Nephron progenitor cell (in vitro differentiated cells): ENCODE data around the gene VSX1.

Experiments used
- DNase-seq: peaks from one replicate; pipeline ENCODE4 v3.0.0; 2021
- H3K27ac Mint-ChIP-seq: 2 replicates; pipeline ENCODE4 v1.8.0; 2021; ENCODE audit warnings: mild to moderate bottlenecking, moderate library complexity, mixed read lengths
- H3K27me3 Mint-ChIP-seq: 2 replicates; pipeline ENCODE4 v1.8.0; 2021; ENCODE audit warnings: mild to moderate bottlenecking, low read depth, mixed read lengths; ENCODE audit not compliant: poor library complexity
- H3K36me3 Mint-ChIP-seq: 2 replicates; pipeline ENCODE4 v1.8.0; 2021; ENCODE audit warnings: low read depth, mixed read lengths
- H3K4me1 Mint-ChIP-seq: 2 replicates; pipeline ENCODE4 v1.8.0; 2021; ENCODE audit warnings: mixed read lengths
- H3K4me3 Mint-ChIP-seq: 2 replicates; pipeline ENCODE4 v1.8.0; 2021; ENCODE audit warnings: mild to moderate bottlenecking, moderate library complexity, mixed read lengths
- H3K9me3 Mint-ChIP-seq: 2 replicates; pipeline ENCODE4 v1.8.0; 2021; ENCODE audit warnings: mild to moderate bottlenecking, moderate library complexity, mixed read lengths
- TF ChIP-seq, protein P1 (sequence below): fragments of 200-600 bp; sonication (generic); IDR thresholded peaks from 2 replicates; pipeline ENCODE4 v1.5.0; 2021; ENCODE audit warnings: antibody characterized with exemption

Gene VSX1

DNA sequence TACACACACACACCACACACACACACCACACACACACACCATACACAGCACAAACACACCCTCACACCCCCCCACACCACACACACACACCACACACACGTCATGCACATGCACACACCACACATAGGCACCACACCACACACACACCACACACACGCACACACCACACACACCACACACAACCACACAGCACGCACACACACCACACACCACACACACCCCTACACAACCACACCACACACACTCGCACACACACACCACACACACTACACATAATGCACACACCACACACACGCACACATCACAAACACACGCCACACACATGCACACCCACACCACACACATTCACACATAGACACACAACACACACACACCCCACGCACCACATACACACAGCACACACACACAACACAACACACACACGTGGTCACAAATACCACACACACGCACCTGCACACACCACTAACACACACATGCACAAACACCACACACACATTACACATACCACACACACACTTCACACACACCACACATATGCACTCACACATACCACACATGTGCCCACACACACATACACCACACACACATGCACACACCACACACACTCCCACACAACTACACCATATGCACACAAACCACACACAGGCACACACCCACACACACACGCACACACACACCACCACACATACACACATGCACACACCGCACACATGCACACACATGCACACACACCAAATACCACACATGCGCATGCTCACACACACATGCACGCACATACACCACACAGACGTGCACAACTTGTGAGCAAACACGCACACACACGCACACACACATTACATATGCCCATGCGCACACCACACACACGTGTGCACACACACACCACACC lies 14.6 kb downstream of the VSX1 start:
- no peak overlapping the region for H3K4me3 Mint-ChIP-seq
- no peaks in the 10 kb centered on the region for H3K9me3 Mint-ChIP-seq
- H3K27me3 Mint-ChIP-seq, result peaks cover 46% of the 10 kb centered on the region
- TF ChIP-seq, protein P1, sequence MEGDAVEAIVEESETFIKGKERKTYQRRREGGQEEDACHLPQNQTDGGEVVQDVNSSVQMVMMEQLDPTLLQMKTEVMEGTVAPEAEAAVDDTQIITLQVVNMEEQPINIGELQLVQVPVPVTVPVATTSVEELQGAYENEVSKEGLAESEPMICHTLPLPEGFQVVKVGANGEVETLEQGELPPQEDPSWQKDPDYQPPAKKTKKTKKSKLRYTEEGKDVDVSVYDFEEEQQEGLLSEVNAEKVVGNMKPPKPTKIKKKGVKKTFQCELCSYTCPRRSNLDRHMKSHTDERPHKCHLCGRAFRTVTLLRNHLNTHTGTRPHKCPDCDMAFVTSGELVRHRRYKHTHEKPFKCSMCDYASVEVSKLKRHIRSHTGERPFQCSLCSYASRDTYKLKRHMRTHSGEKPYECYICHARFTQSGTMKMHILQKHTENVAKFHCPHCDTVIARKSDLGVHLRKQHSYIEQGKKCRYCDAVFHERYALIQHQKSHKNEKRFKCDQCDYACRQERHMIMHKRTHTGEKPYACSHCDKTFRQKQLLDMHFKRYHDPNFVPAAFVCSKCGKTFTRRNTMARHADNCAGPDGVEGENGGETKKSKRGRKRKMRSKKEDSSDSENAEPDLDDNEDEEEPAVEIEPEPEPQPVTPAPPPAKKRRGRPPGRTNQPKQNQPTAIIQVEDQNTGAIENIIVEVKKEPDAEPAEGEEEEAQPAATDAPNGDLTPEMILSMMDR, result no peak
- H3K36me3 Mint-ChIP-seq, result no peaks in the 10 kb centered on the region
- H3K4me1 Mint-ChIP-seq, result no peaks in the 10 kb centered on the region
- DNase-seq, result no peak
- H3K27ac Mint-ChIP-seq, result no peak overlapping the region

GRCh38 chr20:25066386-25066785 lies 15.6 kb downstream of the VSX1 start:
- H3K27ac Mint-ChIP-seq, result no peak overlapping the region
- no peaks in the 10 kb centered on the region for H3K36me3 Mint-ChIP-seq
- no peaks in the 10 kb centered on the region for H3K9me3 Mint-ChIP-seq
- TF ChIP-seq, protein P1, result no peak
- no peaks in the 10 kb centered on the region for H3K4me1 Mint-ChIP-seq
- DNase-seq, result no peak
- H3K27me3 Mint-ChIP-seq, result peaks cover 46% of the 10 kb centered on the region
- no peak overlapping the region for H3K4me3 Mint-ChIP-seq

- TF ChIP-seq, protein P1, result peak; percentile 63
- H3K4me3 Mint-ChIP-seq, result no peak overlapping the region
- H3K27ac Mint-ChIP-seq, result no peak overlapping the region
- H3K36me3 Mint-ChIP-seq, result no peaks in the 10 kb centered on the region
- peaks cover 46% of the 10 kb centered on the region for H3K27me3 Mint-ChIP-seq
- H3K4me1 Mint-ChIP-seq, result no peaks in the 10 kb centered on the region
- H3K9me3 Mint-ChIP-seq, result no peaks in the 10 kb centered on the region
- DNase-seq, result peak; percentile 41
Measured at GRCh38 chr20:25065625-25066338, 16.2 kb downstream of the VSX1 start.

- DNase-seq, result no peak
- Mint-ChIP-seq H3K9me3 (no peaks in the 10 kb centered on the region), H3K36me3 (no peaks in the 10 kb centered on the region), H3K27ac (no peak overlapping the region), H3K27me3 (peaks cover 49% of the 10 kb centered on the region), H3K4me3 (no peak overlapping the region), H3K4me1 (no peaks in the 10 kb centered on the region)
- TF ChIP-seq, protein P1, result no peak
Measured at GRCh38 chr20:25065072-25065624, 16.8 kb downstream of the VSX1 start.

GRCh38 chr20:25064561-25065071 lies 17.3 kb downstream of the VSX1 start:
- TF ChIP-seq, protein P1, result no peak
- no peaks in the 10 kb centered on the region for H3K9me3 Mint-ChIP-seq
- no peak overlapping the region for H3K4me3 Mint-ChIP-seq
- H3K27ac Mint-ChIP-seq, result no peak overlapping the region
- no peaks in the 10 kb centered on the region for H3K36me3 Mint-ChIP-seq
- H3K27me3 Mint-ChIP-seq, result peaks cover 55% of the 10 kb centered on the region
- no peak for DNase-seq
- no peaks in the 10 kb centered on the region for H3K4me1 Mint-ChIP-seq
